ENCODE measurements around the gene ZBTB21. TPM values are rescaled to one million over a fixed set of nuclear protein-coding genes. Genes with fewer than 3 reads are reported as not detected.

Gene ZBTB21
- total and polyA plus RNA-seq, 2 donors (not counting 1 experiment from before 2014, with no cell fraction given) = 8.9 to 9.1 TPM

- H3K4me3 ChIP-seq (replicated peaks in 1 of 4; ENCODE audit: control extremely low read depth in 1 of 4, insufficient read depth in 1 of 4, low read depth in 3 of 4, low read length in 4 of 4) = no peak overlapping the region
- peak overlapping the region; percentile 49 for H3K4me2 ChIP-seq (ENCODE audit: extremely low read depth, insufficient read depth, low read length)
- peaks cover 28% of the 10 kb centered on the region for H3K4me1 ChIP-seq (ENCODE audit: control insufficient read depth, extremely low read depth, insufficient read depth, low read length)
- no peaks in the 10 kb centered on the region for H3K27me3 ChIP-seq (ENCODE audit: control insufficient read depth, insufficient read depth, low read length)
- peak; percentile 99 to 100 for DNase-seq (ENCODE audit: low read depth in 2 of 2)
- H2AFZ ChIP-seq (ENCODE audit: low read length) = no peak overlapping the region
- peak overlapping the region; percentile 68 for H3K9ac ChIP-seq (ENCODE audit: insufficient read depth, low read length)
- no peak for TF ChIP-seq CTCF (conservative IDR thresholded peaks at IDR 0.05 in 1 of 2, IDR thresholded peaks at IDR 0.05 in 1 of 2; ENCODE audit: low read depth in 1 of 2, low read length in 2 of 2)
- no peak for TF ChIP-seq EZH2 (IDR thresholded peaks at IDR 0.05; ENCODE audit: low read length, missing control alignments)
- no peaks in the 10 kb centered on the region for H3K79me2 ChIP-seq (ENCODE audit: control insufficient read depth, insufficient read depth, low read length)
- no peaks in the 10 kb centered on the region for H3K36me3 ChIP-seq (ENCODE audit: control insufficient read depth, insufficient read depth, low read length)
- peak overlapping the region; percentile 98 for H3K27ac ChIP-seq (ENCODE audit: insufficient read depth, low read length)
- H4K20me1 ChIP-seq (ENCODE audit: control insufficient read depth, extremely low read depth, insufficient read depth, low read length) = no peaks in the 10 kb centered on the region
- no peaks in the 10 kb centered on the region for H3K9me3 ChIP-seq (ENCODE audit: control insufficient read depth, insufficient read depth, low read depth, low read length)
Observed at GRCh38 chr21:42040411-42041180, 30.4 kb upstream of the ZBTB21 start.

- no peak overlapping the region for H2AFZ ChIP-seq (ENCODE audit: low read length)
- no peak overlapping the region for H3K4me3 ChIP-seq (replicated peaks in 1 of 4; ENCODE audit: control extremely low read depth in 1 of 4, insufficient read depth in 1 of 4, low read depth in 3 of 4, low read length in 4 of 4)
- H3K27ac ChIP-seq (ENCODE audit: insufficient read depth, low read length) = peak overlapping the region; percentile 98
- DNase-seq (ENCODE audit: low read depth in 2 of 2) = peak; percentile 81
- no peaks in the 10 kb centered on the region for H3K36me3 ChIP-seq (ENCODE audit: control insufficient read depth, insufficient read depth, low read length)
- peaks cover 28% of the 10 kb centered on the region for H3K4me1 ChIP-seq (ENCODE audit: control insufficient read depth, extremely low read depth, insufficient read depth, low read length)
- no peaks in the 10 kb centered on the region for H3K27me3 ChIP-seq (ENCODE audit: control insufficient read depth, insufficient read depth, low read length)
- no peak for TF ChIP-seq EZH2 (IDR thresholded peaks at IDR 0.05; ENCODE audit: low read length, missing control alignments)
- no peak for TF ChIP-seq CTCF (conservative IDR thresholded peaks at IDR 0.05 in 1 of 2, IDR thresholded peaks at IDR 0.05 in 1 of 2; ENCODE audit: low read depth in 1 of 2, low read length in 2 of 2)
- no peaks in the 10 kb centered on the region for H3K79me2 ChIP-seq (ENCODE audit: control insufficient read depth, insufficient read depth, low read length)
- H4K20me1 ChIP-seq (ENCODE audit: control insufficient read depth, extremely low read depth, insufficient read depth, low read length) = no peaks in the 10 kb centered on the region
- H3K9me3 ChIP-seq (ENCODE audit: control insufficient read depth, insufficient read depth, low read depth, low read length) = no peaks in the 10 kb centered on the region
- H3K4me2 ChIP-seq (ENCODE audit: extremely low read depth, insufficient read depth, low read length) = peak overlapping the region; percentile 49
- H3K9ac ChIP-seq (ENCODE audit: insufficient read depth, low read length) = peak overlapping the region; percentile 68
Observed at GRCh38 chr21:42039911-42040351, 29.8 kb upstream of the ZBTB21 start.

GRCh38 chr21:42039470-42039901 is 29.3 kb upstream of the ZBTB21 start:
- H3K27me3 ChIP-seq (ENCODE audit: control insufficient read depth, insufficient read depth, low read length) = no peaks in the 10 kb centered on the region
- no peak overlapping the region for H3K4me3 ChIP-seq (replicated peaks in 1 of 4; ENCODE audit: control extremely low read depth in 1 of 4, insufficient read depth in 1 of 4, low read depth in 3 of 4, low read length in 4 of 4)
- TF ChIP-seq EZH2 (IDR thresholded peaks at IDR 0.05; ENCODE audit: low read length, missing control alignments) = no peak
- no peak for TF ChIP-seq CTCF (conservative IDR thresholded peaks at IDR 0.05 in 1 of 2, IDR thresholded peaks at IDR 0.05 in 1 of 2; ENCODE audit: low read depth in 1 of 2, low read length in 2 of 2)

More at GRCh38 chr21:42039470-42039901, 29.3 kb upstream of the ZBTB21 start:
- Histone ChIP-seq H3K27ac (ENCODE audit: insufficient read depth, low read length) (peak overlapping the region; percentile 98), H3K9me3 (ENCODE audit: control insufficient read depth, insufficient read depth, low read depth, low read length) (no peaks in the 10 kb centered on the region), H3K4me1 (ENCODE audit: control insufficient read depth, extremely low read depth, insufficient read depth, low read length) (peaks cover 28% of the 10 kb centered on the region), H3K79me2 (ENCODE audit: control insufficient read depth, insufficient read depth, low read length) (no peaks in the 10 kb centered on the region), H3K4me2 (ENCODE audit: extremely low read depth, insufficient read depth, low read length) (peak overlapping the region; percentile 49), H3K9ac (ENCODE audit: insufficient read depth, low read length) (peak overlapping the region; percentile 68), H3K36me3 (ENCODE audit: control insufficient read depth, insufficient read depth, low read length) (no peaks in the 10 kb centered on the region), H2AFZ (ENCODE audit: low read length) (no peak overlapping the region), H4K20me1 (ENCODE audit: control insufficient read depth, extremely low read depth, insufficient read depth, low read length) (no peaks in the 10 kb centered on the region)
- peak; percentile 58 to 65 for DNase-seq (ENCODE audit: low read depth in 2 of 2)
